HL-60 (cell line): ENCODE measurements around the gene GINS2.

Experiments used
- DNase-seq, 2 experiments: peaks; one replicate each; pipeline ENCODE4 v3.0.0-alpha.2; 2010 to 2020; ENCODE audit warnings: low read depth in 1 of 2, low spot score in 1 of 2
- H3K27ac ChIP-seq: fragments of 250-450 bp; sonication (Bioruptor Pico); replicated peaks from 2 replicates; pipeline ENCODE4 v1.5.1; 2020; ENCODE audit warnings: mild to moderate bottlenecking, moderate library complexity
- H3K27me3 ChIP-seq: fragments of 250-450 bp; sonication (Bioruptor Pico); 2 replicates; pipeline ENCODE4 v1.5.1; 2021; ENCODE audit warnings: mild to moderate bottlenecking, moderate library complexity; ENCODE audit not compliant: insufficient read depth, poor library complexity, severe bottlenecking
- H3K4me3 ChIP-seq: replicated peaks from 2 replicates; pipeline ENCODE4 v1.5.1; 2011; ENCODE audit warnings: mild to moderate bottlenecking, control low read depth, low read length; ENCODE audit not compliant: insufficient read depth
- CTCF ChIP-seq: IDR thresholded peaks from one replicate; pipeline ENCODE4 v1.5.1; 2011; ENCODE audit warnings: low read length, control low read depth, inconsistent platforms; ENCODE audit not compliant: insufficient read depth
- GABPA ChIP-seq: IDR thresholded peaks from 2 replicates; pipeline ENCODE4 v1.6.1; 2012; ENCODE audit warnings: low read depth
- POLR2AphosphoS5 ChIP-seq: IDR thresholded peaks from 2 replicates; pipeline ENCODE4 v1.6.1; 2012; ENCODE audit warnings: low read depth
- REST ChIP-seq: IDR thresholded peaks from 2 replicates; pipeline ENCODE4 v1.6.1; 2012; ENCODE audit warnings: low read depth; ENCODE audit not compliant: insufficient replicate concordance
- SPI1 ChIP-seq: IDR thresholded peaks from 2 replicates; pipeline ENCODE4 v1.6.1; 2012; ENCODE audit warnings: low read depth, mild to moderate bottlenecking, borderline replicate concordance

Gene GINS2

GRCh38 chr16:85660843-85661739 is 27.7 kb downstream of the GINS2 start:
- TF ChIP-seq GABPA (no peak), REST (no peak), POLR2AphosphoS5 (no peak), CTCF (no peak), SPI1 (no peak)
- no peaks in the 10 kb centered on the region for H3K27me3 ChIP-seq
- DNase-seq: no peak
- H3K4me3 ChIP-seq: no peak overlapping the region
- no peak overlapping the region for H3K27ac ChIP-seq

- Histone ChIP-seq H3K27me3 (no peaks in the 10 kb centered on the region), H3K27ac (no peak overlapping the region), H3K4me3 (no peak overlapping the region)
- peak in 1 of 2 experiments; percentile 44 for DNase-seq
- TF ChIP-seq CTCF (peak; percentile 48), SPI1 (no peak)
Measured at GRCh38 chr16:85659805-85660511, 28.8 kb downstream of the GINS2 start.

DNA sequence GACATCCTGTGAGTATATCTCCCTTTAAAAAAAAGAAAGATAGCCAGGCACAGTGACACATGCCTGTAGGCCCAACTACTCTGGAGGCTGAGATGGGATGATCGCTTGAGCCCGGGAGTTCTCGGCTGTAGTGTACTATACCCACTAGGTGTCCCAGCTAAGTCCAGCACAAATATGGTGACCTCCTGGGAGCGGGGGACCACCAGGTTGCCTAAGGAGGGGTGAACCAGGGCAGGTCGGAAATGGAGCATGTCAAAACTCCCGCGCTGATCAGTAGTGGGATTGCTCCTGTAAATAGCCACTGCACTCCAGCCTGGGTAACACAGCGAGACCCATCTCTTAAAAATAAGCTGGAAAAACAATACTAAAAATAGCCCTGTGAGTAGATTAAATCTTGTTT is 29.4 kb downstream of the GINS2 start:
- DNase-seq: no peak
- TF ChIP-seq GABPA: no peak
- no peak for TF ChIP-seq REST
- no peak for TF ChIP-seq POLR2AphosphoS5
- no peak for TF ChIP-seq CTCF
- TF ChIP-seq SPI1: no peak

More for the DNA sequence above, 29.4 kb downstream of the GINS2 start:
- Histone ChIP-seq H3K27me3 (no peaks in the 10 kb centered on the region), H3K27ac (no peak overlapping the region), H3K4me3 (no peak overlapping the region)
